ENCODE results near the gene PNRC2. TPM values are rescaled to one million over a fixed set of nuclear protein-coding genes. Genes with fewer than 3 reads are reported as not detected.

Gene PNRC2
- total and polyA plus RNA-seq, 10 of the 15 experiments (the other 5 are each of a cell fraction or from before 2014, with no cell fraction given): 106 to 205 (median 163) TPM

- no peak overlapping the region for H3K4me3 ChIP-seq
- no peak overlapping the region for H3K9ac ChIP-seq (ENCODE audit: control insufficient read depth, insufficient read depth, low read length)
- FAIRE-seq (no peak), DNase-seq (ENCODE audit: low read depth, low spot score) (no peak), ATAC-seq (no peak)
- no peaks in the 10 kb centered on the region for H3K36me3 ChIP-seq (ENCODE audit: control insufficient read depth in 2 of 2, insufficient read depth in 2 of 2, low read length in 1 of 2)
- in situ Hi-C loops (cut with MboI): no loop called here
- no peak overlapping the region for H3K4me2 ChIP-seq (ENCODE audit: control insufficient read depth, insufficient read depth)
- SMC1A ChIA-PET (ENCODE audit: uncharacterized antibody, unreplicated experiment): interaction anchor here (0.6 to 3.2 kb wide), 5 partner anchors 8 to 175 kb away, joined by 3 to 14 read pairs (median 6); no protein-coding TSS in a partner anchor
- intact Hi-C loops (cut with micrococcal nuclease; ENCODE audit: unreplicated experiment): no loop called here
- H4K20me1 ChIP-seq (ENCODE audit: control insufficient read depth, insufficient read depth): no peaks in the 10 kb centered on the region
- peaks cover 5% of the 10 kb centered on the region; the same call in 2 of the 3 replicates for H3K9me3 ChIP-seq (replicated peaks; ENCODE audit: control insufficient read depth, insufficient read depth, low read length)
- no peaks in the 10 kb centered on the region for H3K79me2 ChIP-seq (ENCODE audit: control insufficient read depth, insufficient read depth, low read length)
- no TSS peak for BruUV-seq (replicated peaks)
- H2AFZ ChIP-seq (ENCODE audit: control insufficient read depth, low read depth, low read length): no peak overlapping the region
- RAD21 ChIA-PET (ENCODE audit: unreplicated experiment): interaction anchor here (0.7 to 1.7 kb wide), 4 partner anchors 8 to 203 kb away, joined by 3 to 4 read pairs (median 3); partner anchors contain the start of gene PNRC2
- POLR2A ChIA-PET: interaction anchor here (0.6 kb wide), 1 partner anchor 148 kb away, joined by 3 read pairs; no protein-coding TSS in a partner anchor
- H3K27me3 ChIP-seq (replicated peaks in 1 of 2; ENCODE audit: control insufficient read depth in 2 of 2, insufficient read depth in 2 of 2, low read length in 1 of 2): no peaks in the 10 kb centered on the region
- TF ChIP-seq ZNF384 (IDR thresholded peaks at IDR 0.05; ENCODE audit: borderline replicate concordance, low read depth, low read length): no peak
- TF ChIP-seq, protein P1, sequence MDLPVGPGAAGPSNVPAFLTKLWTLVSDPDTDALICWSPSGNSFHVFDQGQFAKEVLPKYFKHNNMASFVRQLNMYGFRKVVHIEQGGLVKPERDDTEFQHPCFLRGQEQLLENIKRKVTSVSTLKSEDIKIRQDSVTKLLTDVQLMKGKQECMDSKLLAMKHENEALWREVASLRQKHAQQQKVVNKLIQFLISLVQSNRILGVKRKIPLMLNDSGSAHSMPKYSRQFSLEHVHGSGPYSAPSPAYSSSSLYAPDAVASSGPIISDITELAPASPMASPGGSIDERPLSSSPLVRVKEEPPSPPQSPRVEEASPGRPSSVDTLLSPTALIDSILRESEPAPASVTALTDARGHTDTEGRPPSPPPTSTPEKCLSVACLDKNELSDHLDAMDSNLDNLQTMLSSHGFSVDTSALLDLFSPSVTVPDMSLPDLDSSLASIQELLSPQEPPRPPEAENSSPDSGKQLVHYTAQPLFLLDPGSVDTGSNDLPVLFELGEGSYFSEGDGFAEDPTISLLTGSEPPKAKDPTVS (IDR thresholded peaks at IDR 0.05; ENCODE audit: low read depth, low read length): no peak
- TF ChIP-seq, protein P2, sequence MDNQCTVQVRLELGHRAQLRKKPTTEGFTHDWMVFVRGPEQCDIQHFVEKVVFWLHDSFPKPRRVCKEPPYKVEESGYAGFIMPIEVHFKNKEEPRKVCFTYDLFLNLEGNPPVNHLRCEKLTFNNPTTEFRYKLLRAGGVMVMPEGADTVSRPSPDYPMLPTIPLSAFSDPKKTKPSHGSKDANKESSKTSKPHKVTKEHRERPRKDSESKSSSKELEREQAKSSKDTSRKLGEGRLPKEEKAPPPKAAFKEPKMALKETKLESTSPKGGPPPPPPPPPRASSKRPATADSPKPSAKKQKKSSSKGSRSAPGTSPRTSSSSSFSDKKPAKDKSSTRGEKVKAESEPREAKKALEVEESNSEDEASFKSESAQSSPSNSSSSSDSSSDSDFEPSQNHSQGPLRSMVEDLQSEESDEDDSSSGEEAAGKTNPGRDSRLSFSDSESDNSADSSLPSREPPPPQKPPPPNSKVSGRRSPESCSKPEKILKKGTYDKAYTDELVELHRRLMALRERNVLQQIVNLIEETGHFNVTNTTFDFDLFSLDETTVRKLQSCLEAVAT (IDR thresholded peaks at IDR 0.05): no peak
- no peak for TF ChIP-seq SPI1 (IDR thresholded peaks at IDR 0.05; ENCODE audit: borderline replicate concordance, insufficient read depth, low read depth, low read length)
- no peak for TF ChIP-seq NBN (IDR thresholded peaks at IDR 0.05)
- no peak for TF ChIP-seq MYB (IDR thresholded peaks at IDR 0.05; ENCODE audit: borderline replicate concordance, low read depth, low read length)
- no peak for TF ChIP-seq MEF2A (IDR thresholded peaks at IDR 0.05; ENCODE audit: insufficient read depth, low read depth, low read length)
- TF ChIP-seq, protein P3, sequence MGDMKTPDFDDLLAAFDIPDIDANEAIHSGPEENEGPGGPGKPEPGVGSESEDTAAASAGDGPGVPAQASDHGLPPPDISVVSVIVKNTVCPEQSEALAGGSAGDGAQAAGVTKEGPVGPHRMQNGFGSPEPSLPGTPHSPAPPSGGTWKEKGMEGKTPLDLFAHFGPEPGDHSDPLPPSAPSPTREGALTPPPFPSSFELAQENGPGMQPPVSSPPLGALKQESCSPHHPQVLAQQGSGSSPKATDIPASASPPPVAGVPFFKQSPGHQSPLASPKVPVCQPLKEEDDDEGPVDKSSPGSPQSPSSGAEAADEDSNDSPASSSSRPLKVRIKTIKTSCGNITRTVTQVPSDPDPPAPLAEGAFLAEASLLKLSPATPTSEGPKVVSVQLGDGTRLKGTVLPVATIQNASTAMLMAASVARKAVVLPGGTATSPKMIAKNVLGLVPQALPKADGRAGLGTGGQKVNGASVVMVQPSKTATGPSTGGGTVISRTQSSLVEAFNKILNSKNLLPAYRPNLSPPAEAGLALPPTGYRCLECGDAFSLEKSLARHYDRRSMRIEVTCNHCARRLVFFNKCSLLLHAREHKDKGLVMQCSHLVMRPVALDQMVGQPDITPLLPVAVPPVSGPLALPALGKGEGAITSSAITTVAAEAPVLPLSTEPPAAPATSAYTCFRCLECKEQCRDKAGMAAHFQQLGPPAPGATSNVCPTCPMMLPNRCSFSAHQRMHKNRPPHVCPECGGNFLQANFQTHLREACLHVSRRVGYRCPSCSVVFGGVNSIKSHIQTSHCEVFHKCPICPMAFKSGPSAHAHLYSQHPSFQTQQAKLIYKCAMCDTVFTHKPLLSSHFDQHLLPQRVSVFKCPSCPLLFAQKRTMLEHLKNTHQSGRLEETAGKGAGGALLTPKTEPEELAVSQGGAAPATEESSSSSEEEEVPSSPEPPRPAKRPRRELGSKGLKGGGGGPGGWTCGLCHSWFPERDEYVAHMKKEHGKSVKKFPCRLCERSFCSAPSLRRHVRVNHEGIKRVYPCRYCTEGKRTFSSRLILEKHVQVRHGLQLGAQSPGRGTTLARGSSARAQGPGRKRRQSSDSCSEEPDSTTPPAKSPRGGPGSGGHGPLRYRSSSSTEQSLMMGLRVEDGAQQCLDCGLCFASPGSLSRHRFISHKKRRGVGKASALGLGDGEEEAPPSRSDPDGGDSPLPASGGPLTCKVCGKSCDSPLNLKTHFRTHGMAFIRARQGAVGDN (IDR thresholded peaks at IDR 0.05): no peak
- TF ChIP-seq CHD1 (IDR thresholded peaks at IDR 0.05; ENCODE audit: low read depth, low read length): no peak
- TF ChIP-seq YBX1 (IDR thresholded peaks at IDR 0.05): no peak
- CTCF ChIA-PET: interaction anchor here (0.8 to 2.0 kb wide), 8 partner anchors 8 to 256 kb away, joined by 3 to 10 read pairs (median 4); partner anchors contain the start of genes PNRC2 and RPL11
- H3K4me1 ChIP-seq (ENCODE audit: control insufficient read depth, insufficient read depth, low read length): no peaks in the 10 kb centered on the region
- no peak overlapping the region for H3K27ac ChIP-seq (ENCODE audit: control insufficient read depth, insufficient read depth)
These were observed 12.3 kb upstream of the PNRC2 start for GRCh38 chr1:23947366-23947765.
